ENCODE results near the gene B4GALNT2. TPM values are rescaled to one million over a fixed set of nuclear protein-coding genes. Genes with fewer than 3 reads are reported as not detected.

B4GALNT2 gene
- total and polyA plus RNA-seq, 2 of the 13 experiments (the other 11 are each of a cell fraction or from before 2014, with no cell fraction given) = not detected

- H3K27me3 ChIP-seq (ENCODE audit: control insufficient read depth in 1 of 2, insufficient read depth in 2 of 2, low read length in 2 of 2) = no peaks in the 10 kb centered on the region
- H3K9me3 ChIP-seq (ENCODE audit: low read length) = peaks cover 15% of the 10 kb centered on the region
- ChIA-PET CTCF (ENCODE audit: low intra/inter-chr PET ratio, low total read pairs) (no interaction called here), POLR2A (interaction anchor here (1.1 kb wide), 1 partner anchor 8 kb away, joined by 3 read pairs; no protein-coding TSS in a partner anchor)
- ATAC-seq = peak; percentile 56
- no peak overlapping the region for H3K27ac ChIP-seq (ENCODE audit: extremely low read length, insufficient read depth, low read length)
- WGBS (ENCODE audit: low lambda C conversion rate) = 0% methylated on average over 3 of the region's 7 CpGs
- intact Hi-C loops (cut with micrococcal nuclease; ENCODE audit: unreplicated experiment) (no loop called here), in situ Hi-C loops (cut with HindIII; ENCODE audit: extremely low pct_ligation_motif_present, low pct_unique_long_range_greater_than_20kb) (loop anchor here (5.0 kb wide), 1 partner anchor 44 kb away; no protein-coding TSS in a partner anchor)
- no peaks in the 10 kb centered on the region for H3K4me1 ChIP-seq (ENCODE audit: insufficient read depth, low read length)
- H2AFZ ChIP-seq (ENCODE audit: low read length) = no peak overlapping the region
- no peak for FAIRE-seq
- no TSS peak for BruUV-seq (replicated peaks)
- TF ChIP-seq ZNF703 (CRISPR knock-in tag; IDR thresholded peaks at IDR 0.05; ENCODE audit: borderline replicate concordance) = no peak
- TF ChIP-seq ZNF768 (CRISPR knock-in tag; IDR thresholded peaks at IDR 0.05) = 0 out of 2 replicates have a peak, but pooled peaks have one; percentile 19
- TF ChIP-seq THAP9 (CRISPR knock-in tag; IDR thresholded peaks at IDR 0.05; ENCODE audit: borderline replicate concordance) = no peak
- 0 out of 2 replicates have a peak, but pooled peaks have one; percentile 32 for TF ChIP-seq ZNF572 (CRISPR knock-in tag; IDR thresholded peaks at IDR 0.05)
- no peak for TF ChIP-seq HDAC2 (CRISPR knock-in tag; IDR thresholded peaks at IDR 0.05)
- TF ChIP-seq ZNF333 (CRISPR knock-in tag; IDR thresholded peaks at IDR 0.05; ENCODE audit: borderline replicate concordance) = 0 out of 2 replicates have a peak, but pooled peaks have one; percentile 20
- TF ChIP-seq ZNF687 (CRISPR knock-in tag; IDR thresholded peaks at IDR 0.05) = peak; percentile 46
- H3K4me2 ChIP-seq (ENCODE audit: low read depth, low read length) = peak overlapping the region; percentile 48
- H3K36me3 ChIP-seq (replicated peaks in 1 of 2; ENCODE audit: control insufficient read depth in 1 of 2, insufficient read depth in 2 of 2, low read length in 2 of 2) = no peaks in the 10 kb centered on the region
- peak overlapping the region in 1 of 3 experiments; percentile 50; a peak in 2 of 6 replicates for H3K4me3 ChIP-seq (replicated peaks in 1 of 3; ENCODE audit: insufficient read depth in 1 of 3, low read depth in 2 of 3, low read length in 3 of 3)
- no peak for DNase-seq (ENCODE audit: low spot score)
- H3K79me2 ChIP-seq (ENCODE audit: insufficient read depth, low read length) = no peaks in the 10 kb centered on the region
- no peak overlapping the region for H3K9ac ChIP-seq (ENCODE audit: insufficient read depth, low read depth, low read length)
- H4K20me1 ChIP-seq (ENCODE audit: insufficient read depth, low read length) = no peaks in the 10 kb centered on the region
Measured at GRCh38 chr17:49183801-49184200, 51.2 kb downstream of the B4GALNT2 start.
